Left ventricle myocardium inferior (tissue), 1 donor: ENCODE measurements around the gene CD300H. TPM values are rescaled to one million over a fixed set of nuclear protein-coding genes. Genes with fewer than 3 reads are reported as not detected.

Experiments used
- DNase-seq: peaks from one replicate; pipeline ENCODE4 v3.0.0-alpha.2; 2020
- H3K27ac ChIP-seq: fragments of 200-600 bp; replicated peaks from 2 replicates; pipeline ENCODE4 v1.8.0; 2021
- H3K27me3 ChIP-seq: fragments of 200-600 bp; 2 replicates; pipeline ENCODE4 v1.8.0; 2021; ENCODE audit warnings: low read depth
- H3K36me3 ChIP-seq: fragments of 200-600 bp; 2 replicates; pipeline ENCODE4 v1.8.0; 2021
- H3K4me1 ChIP-seq: fragments of 200-600 bp; 2 replicates; pipeline ENCODE4 v1.8.0; 2021
- H3K4me3 ChIP-seq: fragments of 200-600 bp; 2 replicates; pipeline ENCODE4 v1.8.0; 2021; ENCODE audit warnings: mild to moderate bottlenecking, moderate library complexity
- H3K9me3 ChIP-seq: fragments of 200-600 bp; replicated peaks from 2 replicates; pipeline ENCODE4 v1.8.0; 2021
- intact Hi-C: fragments of 100-400 bp; cut with micrococcal nuclease; formaldehyde crosslinking; loops from one replicate; pipeline ENCODE4 v1.11.0; 2022
- total RNA-seq: library from RNA; stranded (reverse); fragmentation: NEBNext Ultra II Directional; extraction: Animal tissue kit (Norgen Biotek cat#: 25700); gene quantifications from one replicate; pipeline ENCODE4 v1.2.1, GENCODE V29; 2021
- TF ChIP-seq, protein P1 (sequence below): fragments of 200-600 bp; IDR thresholded peaks from 2 replicates; pipeline ENCODE4 v1.8.0; 2021; ENCODE audit warnings: antibody characterized with exemption, mild to moderate bottlenecking, borderline replicate concordance
- donor health status: DM: no; HTN: yes; CAD: no; lungs with severe emphysema.

The CD300H gene
- total RNA-seq, 1 donor from 2014 or later, result not detected

DNA sequence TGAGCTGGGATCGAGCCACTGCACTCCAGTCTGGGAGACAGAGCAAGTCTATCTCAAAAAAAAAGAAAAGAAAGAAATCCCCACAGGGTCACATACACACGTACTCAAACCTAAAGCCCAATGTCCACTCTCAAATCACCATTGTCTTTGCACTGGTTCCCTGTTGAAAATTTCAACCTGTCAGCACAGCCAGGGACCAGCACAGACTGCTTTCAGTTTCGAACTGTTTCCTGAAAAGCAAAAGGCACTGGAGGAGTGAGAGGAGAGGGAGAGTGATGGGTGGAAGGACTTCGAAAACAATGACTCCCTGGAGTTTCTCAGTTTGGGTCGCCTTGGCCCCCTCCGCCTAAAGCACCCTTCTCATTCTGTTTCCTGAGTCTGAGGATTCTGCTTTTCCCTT lies 12.4 kb downstream of the CD300H start:
- peaks cover 48% of the 10 kb centered on the region for H3K27me3 ChIP-seq
- no peak for DNase-seq
- TF ChIP-seq, protein P1, sequence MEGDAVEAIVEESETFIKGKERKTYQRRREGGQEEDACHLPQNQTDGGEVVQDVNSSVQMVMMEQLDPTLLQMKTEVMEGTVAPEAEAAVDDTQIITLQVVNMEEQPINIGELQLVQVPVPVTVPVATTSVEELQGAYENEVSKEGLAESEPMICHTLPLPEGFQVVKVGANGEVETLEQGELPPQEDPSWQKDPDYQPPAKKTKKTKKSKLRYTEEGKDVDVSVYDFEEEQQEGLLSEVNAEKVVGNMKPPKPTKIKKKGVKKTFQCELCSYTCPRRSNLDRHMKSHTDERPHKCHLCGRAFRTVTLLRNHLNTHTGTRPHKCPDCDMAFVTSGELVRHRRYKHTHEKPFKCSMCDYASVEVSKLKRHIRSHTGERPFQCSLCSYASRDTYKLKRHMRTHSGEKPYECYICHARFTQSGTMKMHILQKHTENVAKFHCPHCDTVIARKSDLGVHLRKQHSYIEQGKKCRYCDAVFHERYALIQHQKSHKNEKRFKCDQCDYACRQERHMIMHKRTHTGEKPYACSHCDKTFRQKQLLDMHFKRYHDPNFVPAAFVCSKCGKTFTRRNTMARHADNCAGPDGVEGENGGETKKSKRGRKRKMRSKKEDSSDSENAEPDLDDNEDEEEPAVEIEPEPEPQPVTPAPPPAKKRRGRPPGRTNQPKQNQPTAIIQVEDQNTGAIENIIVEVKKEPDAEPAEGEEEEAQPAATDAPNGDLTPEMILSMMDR, result no peak
- H3K27ac ChIP-seq, result no peak overlapping the region
- no peaks in the 10 kb centered on the region for H3K9me3 ChIP-seq
- no peak overlapping the region for H3K4me3 ChIP-seq
- H3K4me1 ChIP-seq, result no peaks in the 10 kb centered on the region
- H3K36me3 ChIP-seq, result no peaks in the 10 kb centered on the region
- intact Hi-C loops, result no loop called here

DNA sequence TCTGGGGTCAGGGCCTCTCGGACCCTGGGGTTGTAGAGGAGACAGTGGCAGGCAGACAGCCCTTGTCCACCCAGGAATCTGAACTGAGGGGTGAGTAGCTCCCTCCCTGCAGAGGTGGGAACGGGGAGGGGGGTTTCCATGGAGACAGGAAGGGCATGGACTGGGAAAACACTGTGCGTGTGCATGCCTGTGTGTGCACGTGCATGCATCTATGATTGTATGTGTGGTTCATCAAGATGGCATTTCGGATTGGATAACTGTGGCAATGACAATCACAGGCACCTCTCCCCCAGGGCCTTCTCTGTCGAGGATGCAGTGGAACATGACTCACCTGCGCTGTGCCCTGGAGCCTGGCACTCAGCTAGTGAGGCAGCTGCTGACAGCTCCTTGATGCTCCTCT lies 15.3 kb downstream of the CD300H start:
- TF ChIP-seq, protein P1, result no peak
- Histone ChIP-seq H3K36me3 (no peaks in the 10 kb centered on the region), H3K9me3 (no peaks in the 10 kb centered on the region), H3K27me3 (peaks cover 62% of the 10 kb centered on the region), H3K27ac (no peak overlapping the region), H3K4me3 (no peak overlapping the region), H3K4me1 (no peaks in the 10 kb centered on the region)
- no peak for DNase-seq
- intact Hi-C loops, result no loop called here

DNA sequence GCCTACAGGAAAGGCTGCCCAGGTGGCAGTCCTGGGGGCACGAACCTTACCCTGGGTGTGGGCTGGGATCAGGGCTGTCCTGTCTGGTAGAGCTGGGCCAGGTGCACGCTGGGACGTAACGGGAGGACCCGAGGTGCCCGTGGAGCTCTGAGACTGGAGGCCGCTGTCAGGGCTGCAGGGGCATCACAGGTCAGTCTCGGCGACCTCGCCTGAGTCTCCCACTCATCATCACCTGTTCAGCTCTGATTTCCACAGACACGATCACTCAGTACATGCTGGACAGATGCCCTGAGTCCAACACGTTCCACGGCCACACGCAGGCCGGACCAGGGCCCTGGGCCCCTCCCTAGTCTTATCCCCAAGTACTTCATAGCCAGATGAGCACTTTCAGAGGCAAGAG lies 16.7 kb downstream of the CD300H start:
- intact Hi-C loops, result no loop called here
- Histone ChIP-seq H3K27me3 (peaks cover 62% of the 10 kb centered on the region), H3K4me1 (no peaks in the 10 kb centered on the region), H3K4me3 (no peak overlapping the region), H3K36me3 (no peaks in the 10 kb centered on the region), H3K9me3 (no peaks in the 10 kb centered on the region), H3K27ac (no peak overlapping the region)
- TF ChIP-seq, protein P1, result no peak
- DNase-seq, result no peak

DNA sequence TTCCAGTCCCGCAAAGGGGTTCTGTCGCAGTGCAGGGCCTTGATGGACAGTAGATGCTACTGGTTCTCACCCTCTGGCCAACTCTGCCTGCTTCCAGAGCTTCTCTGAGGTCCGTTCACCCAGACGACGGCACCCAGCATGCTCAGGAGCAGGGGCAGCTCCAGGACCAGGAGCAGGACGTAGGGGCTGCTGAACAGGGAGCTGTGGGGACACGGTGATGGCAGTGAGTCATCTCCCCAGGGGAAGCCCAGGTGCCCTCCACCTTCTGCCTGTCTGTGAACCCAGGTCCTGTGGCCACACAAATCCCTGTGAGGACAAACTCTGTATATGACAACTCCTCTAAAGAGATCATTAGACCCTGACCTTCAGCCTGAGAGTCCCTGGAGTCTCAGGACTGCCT lies 18.0 kb downstream of the CD300H start:
- TF ChIP-seq, protein P1, result no peak
- Histone ChIP-seq H3K4me3 (no peak overlapping the region), H3K9me3 (no peaks in the 10 kb centered on the region), H3K27me3 (peaks cover 62% of the 10 kb centered on the region), H3K27ac (no peak overlapping the region), H3K36me3 (no peaks in the 10 kb centered on the region), H3K4me1 (no peaks in the 10 kb centered on the region)
- DNase-seq, result no peak
- intact Hi-C loops, result no loop called here

DNA sequence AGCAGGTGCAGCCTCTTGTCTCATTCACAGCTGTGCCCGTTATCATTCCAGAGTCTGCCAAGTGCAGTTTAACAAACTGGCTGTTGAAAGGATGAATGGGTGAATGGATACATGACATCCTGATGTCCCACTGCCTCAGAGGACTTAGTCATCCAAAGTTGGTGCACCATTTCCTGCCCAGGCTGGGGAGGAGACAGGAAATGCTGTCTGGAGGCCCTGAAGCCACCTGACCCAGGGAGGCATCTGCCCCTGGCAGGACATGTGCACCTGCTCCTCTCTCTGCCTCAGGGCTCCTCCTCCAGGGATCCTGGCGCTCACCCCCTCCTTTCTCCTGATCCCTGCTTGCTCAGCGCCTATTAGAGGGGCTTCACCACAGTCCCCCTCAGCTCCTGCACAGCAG lies 19.6 kb downstream of the CD300H start:
- Histone ChIP-seq H3K9me3 (no peaks in the 10 kb centered on the region), H3K27me3 (peaks cover 67% of the 10 kb centered on the region), H3K4me1 (no peaks in the 10 kb centered on the region), H3K36me3 (no peaks in the 10 kb centered on the region), H3K27ac (no peak overlapping the region), H3K4me3 (no peak overlapping the region)
- intact Hi-C loops, result no loop called here
- TF ChIP-seq, protein P1, result no peak
- no peak for DNase-seq

DNA sequence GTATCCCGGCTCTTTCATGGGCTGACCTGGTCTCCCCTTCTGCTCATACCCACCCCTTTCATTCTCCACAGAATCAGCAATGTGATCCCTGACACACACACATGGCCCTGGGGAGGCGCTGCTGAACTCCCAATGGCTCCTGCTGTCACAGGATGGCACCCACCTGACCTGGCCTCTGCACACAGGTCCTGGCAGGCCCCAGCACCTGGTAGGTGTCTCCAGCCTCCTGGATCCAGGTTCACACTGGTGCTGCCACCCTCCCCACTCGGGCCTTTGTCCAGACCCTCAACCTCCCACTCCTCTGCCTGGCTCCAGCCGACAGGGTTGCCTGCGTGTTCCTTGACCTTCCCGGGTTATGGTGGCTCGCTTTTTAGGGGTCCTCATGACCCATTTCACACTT lies 20.0 kb downstream of the CD300H start:
- Histone ChIP-seq H3K9me3 (no peaks in the 10 kb centered on the region), H3K36me3 (no peaks in the 10 kb centered on the region), H3K27me3 (peaks cover 67% of the 10 kb centered on the region), H3K4me3 (no peak overlapping the region), H3K27ac (no peak overlapping the region), H3K4me1 (no peaks in the 10 kb centered on the region)
- intact Hi-C loops, result no loop called here
- no peak for DNase-seq
- TF ChIP-seq, protein P1, result no peak
